BJ (cell line): ENCODE data around the gene CASQ2. TPM values are rescaled to one million over a fixed set of nuclear protein-coding genes. Genes with fewer than 3 reads are reported as not detected.
A peak's percentile ranks its signal among the peaks of the same experiment; 100 is the strongest.
"Not testable (repeated sequence)": the region's sequence is repeated elsewhere in the genome, so short reads cannot be mapped to it uniquely, and the experiment has no call there.

ENCODE experiments used
- CTCF ChIA-PET: fragments of 350-600 bp; formaldehyde crosslinking; extraction: SDS; loops from one replicate; lab custom pipeline; 2021; ENCODE audit warnings: antibody characterized with exemption, inconsistent platforms; lab: Yijun Ruan, JAX
- POLR2A ChIA-PET: fragments of 300-600 bp; sonication (Branson Sonifier 250); formaldehyde crosslinking; extraction: SDS; loops from one replicate; lab custom pipeline; 2021; ENCODE audit warnings: antibody characterized with exemption; lab: Charles Lee
- DNase-seq: peaks from one replicate; pipeline ENCODE4 v3.0.0-alpha.2; 2011; ENCODE audit warnings: low read depth
- H3K27me3 ChIP-seq: 2 replicates; pipeline ENCODE4 v1.6.0; 2011; ENCODE audit warnings: low read length; ENCODE audit not compliant: control insufficient read depth, insufficient read depth
- H3K36me3 ChIP-seq: 2 replicates; pipeline ENCODE4 v1.5.1; 2011; ENCODE audit warnings: low read length; ENCODE audit not compliant: control insufficient read depth, insufficient read depth
- H3K4me3 ChIP-seq: 2 replicates; pipeline ENCODE4 v1.5.1; 2011; ENCODE audit warnings: low read depth, mild to moderate bottlenecking, control low read depth, low read length
- polyA plus RNA-seq: library from polyadenylated mRNA; depleted of rRNA; stranded (reverse); fragments of >200 nt; gene quantifications from 2 replicates; pipeline ENCODE4 v1.2.3, GENCODE V29; 2011
- TF ChIP-seq, protein P1 (sequence below): IDR thresholded peaks from 2 replicates; pipeline ENCODE4 v1.5.1; 2011; ENCODE audit warnings: low read depth, mild to moderate bottlenecking, control low read depth, inconsistent platforms, low read length, moderate library complexity; ENCODE audit not compliant: insufficient read depth

Gene CASQ2
- polyA plus RNA-seq, 1 experiment = not detected

DNA sequence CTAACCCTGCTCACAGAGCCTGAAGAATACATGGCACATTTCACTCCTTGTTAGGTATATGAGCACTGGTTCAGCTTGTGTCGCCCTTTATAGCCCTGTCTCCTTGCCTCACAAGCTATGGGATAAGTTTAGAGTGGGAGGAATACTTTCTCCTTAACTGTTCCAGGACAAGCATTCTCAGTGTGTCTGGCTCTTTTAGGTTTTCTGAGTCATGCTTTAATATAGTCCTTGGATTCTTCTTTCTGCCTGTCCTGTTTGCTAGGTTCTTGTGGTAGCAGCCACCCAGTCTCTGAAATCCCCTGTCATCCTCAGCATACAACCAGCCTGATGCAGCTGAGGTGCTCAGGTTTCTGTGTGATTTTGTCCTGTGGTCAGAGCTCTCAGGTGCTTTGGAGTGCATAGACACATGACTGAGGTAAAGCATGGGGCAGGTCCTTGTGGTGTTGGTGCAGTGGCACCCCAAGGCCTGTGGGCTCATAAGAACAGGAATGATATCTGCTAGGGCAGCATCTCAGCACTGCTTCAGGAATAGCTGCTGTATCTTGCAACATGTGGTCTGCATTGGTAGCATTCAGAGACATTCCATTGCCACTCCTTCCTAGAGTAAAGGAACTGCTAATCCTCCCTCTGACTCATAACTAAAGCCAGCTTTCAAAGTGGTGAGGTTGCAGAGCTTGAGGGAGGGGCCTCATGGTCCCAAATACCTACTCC is 14.2 kb upstream of the CASQ2 start:
- H3K27me3 ChIP-seq = no peaks in the 10 kb centered on the region
- POLR2A ChIA-PET = no interaction called here
- peak; percentile 53 for DNase-seq
- H3K4me3 ChIP-seq = no peak overlapping the region
- TF ChIP-seq, protein P1, sequence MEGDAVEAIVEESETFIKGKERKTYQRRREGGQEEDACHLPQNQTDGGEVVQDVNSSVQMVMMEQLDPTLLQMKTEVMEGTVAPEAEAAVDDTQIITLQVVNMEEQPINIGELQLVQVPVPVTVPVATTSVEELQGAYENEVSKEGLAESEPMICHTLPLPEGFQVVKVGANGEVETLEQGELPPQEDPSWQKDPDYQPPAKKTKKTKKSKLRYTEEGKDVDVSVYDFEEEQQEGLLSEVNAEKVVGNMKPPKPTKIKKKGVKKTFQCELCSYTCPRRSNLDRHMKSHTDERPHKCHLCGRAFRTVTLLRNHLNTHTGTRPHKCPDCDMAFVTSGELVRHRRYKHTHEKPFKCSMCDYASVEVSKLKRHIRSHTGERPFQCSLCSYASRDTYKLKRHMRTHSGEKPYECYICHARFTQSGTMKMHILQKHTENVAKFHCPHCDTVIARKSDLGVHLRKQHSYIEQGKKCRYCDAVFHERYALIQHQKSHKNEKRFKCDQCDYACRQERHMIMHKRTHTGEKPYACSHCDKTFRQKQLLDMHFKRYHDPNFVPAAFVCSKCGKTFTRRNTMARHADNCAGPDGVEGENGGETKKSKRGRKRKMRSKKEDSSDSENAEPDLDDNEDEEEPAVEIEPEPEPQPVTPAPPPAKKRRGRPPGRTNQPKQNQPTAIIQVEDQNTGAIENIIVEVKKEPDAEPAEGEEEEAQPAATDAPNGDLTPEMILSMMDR = no peak
- no peaks in the 10 kb centered on the region for H3K36me3 ChIP-seq
- CTCF ChIA-PET = interaction anchor here (0.7 to 3.3 kb wide), 13 partner anchors 9 to 199 kb away, joined by 3 to 15 read pairs (median 4); partner anchors contain the start of gene VANGL1

DNA sequence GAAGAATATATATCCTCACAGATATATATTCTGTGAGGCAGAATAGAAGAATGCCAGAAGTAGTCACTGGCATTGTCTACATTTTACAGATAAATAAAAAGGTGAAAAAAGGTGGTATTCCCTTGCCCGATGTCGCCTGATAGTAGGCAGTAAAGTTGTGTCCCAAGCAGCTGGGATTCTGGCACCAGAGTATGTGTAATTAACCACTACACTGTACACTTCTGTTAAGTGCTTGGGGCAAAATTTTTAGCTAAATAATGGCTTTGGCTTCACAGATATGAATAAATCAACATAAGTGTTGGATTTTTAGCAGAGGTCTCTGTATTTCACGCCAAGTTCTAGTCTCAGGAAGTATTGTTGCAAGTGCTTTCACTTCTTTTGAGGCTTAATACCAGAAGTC is 13.3 kb upstream of the CASQ2 start:
- TF ChIP-seq, protein P1 = no peak
- no peak for DNase-seq
- Histone ChIP-seq H3K4me3 (no peak overlapping the region), H3K27me3 (peaks cover 3% of the 10 kb centered on the region), H3K36me3 (no peaks in the 10 kb centered on the region)
- ChIA-PET CTCF (interaction anchor here (1.2 to 3.3 kb wide), 9 partner anchors 10 to 199 kb away, joined by 3 to 15 read pairs (median 7); no protein-coding TSS in a partner anchor), POLR2A (no interaction called here)

DNA sequence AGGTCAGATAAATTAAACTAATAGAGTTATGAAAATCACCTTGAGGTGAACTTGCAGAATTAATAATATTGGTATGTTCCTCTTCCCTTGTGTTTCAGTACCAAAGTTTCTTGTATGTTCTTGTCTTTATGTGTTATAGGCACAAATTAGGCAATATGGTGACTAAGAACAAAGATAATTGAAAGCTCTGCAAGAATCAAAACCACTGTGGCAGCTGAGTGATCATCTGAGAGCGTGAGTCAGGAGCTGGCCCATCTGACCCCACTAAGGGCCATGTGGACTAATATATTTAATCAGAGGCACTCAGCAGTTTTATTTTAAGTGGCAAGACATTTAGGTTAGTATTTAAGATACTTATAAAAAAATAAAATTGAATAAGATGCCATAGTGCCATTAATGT is 12.8 kb upstream of the CASQ2 start:
- POLR2A ChIA-PET = no interaction called here
- CTCF ChIA-PET = interaction anchor here (1.2 to 3.3 kb wide), 6 partner anchors 10 to 200 kb away, joined by 5 to 15 read pairs (median 8); no protein-coding TSS in a partner anchor
- peaks cover 3% of the 10 kb centered on the region for H3K27me3 ChIP-seq
- no peak overlapping the region for H3K4me3 ChIP-seq
- peak; percentile 14 for DNase-seq
- TF ChIP-seq, protein P1 = no peak
- H3K36me3 ChIP-seq = no peaks in the 10 kb centered on the region

DNA sequence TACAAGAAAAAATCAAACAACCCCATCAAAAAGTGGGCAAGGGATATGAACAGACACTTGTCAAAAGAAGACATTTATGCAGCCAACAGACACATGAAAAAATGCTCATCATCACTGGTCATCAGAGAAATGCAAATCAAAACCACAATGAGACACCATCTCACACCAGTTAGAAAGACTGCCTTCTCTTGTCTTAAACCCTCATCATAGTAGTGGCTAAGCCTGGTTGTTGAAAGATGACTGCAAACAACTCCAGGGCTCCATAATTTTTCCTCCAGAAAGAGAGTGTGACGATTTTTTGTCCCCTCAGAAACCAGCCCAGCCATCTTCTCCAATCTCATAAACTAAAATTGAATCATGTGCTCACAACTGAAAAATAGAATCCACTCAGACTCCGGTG is 12.1 kb upstream of the CASQ2 start:
- H3K27me3 ChIP-seq, H3K36me3 ChIP-seq, POLR2A ChIA-PET, DNase-seq, H3K4me3 ChIP-seq: not testable (repeated sequence)
- CTCF ChIA-PET = interaction anchor here (2.1 to 3.3 kb wide), 3 partner anchors 9 to 201 kb away, joined by 5 to 15 read pairs (median 7); no protein-coding TSS in a partner anchor

DNA sequence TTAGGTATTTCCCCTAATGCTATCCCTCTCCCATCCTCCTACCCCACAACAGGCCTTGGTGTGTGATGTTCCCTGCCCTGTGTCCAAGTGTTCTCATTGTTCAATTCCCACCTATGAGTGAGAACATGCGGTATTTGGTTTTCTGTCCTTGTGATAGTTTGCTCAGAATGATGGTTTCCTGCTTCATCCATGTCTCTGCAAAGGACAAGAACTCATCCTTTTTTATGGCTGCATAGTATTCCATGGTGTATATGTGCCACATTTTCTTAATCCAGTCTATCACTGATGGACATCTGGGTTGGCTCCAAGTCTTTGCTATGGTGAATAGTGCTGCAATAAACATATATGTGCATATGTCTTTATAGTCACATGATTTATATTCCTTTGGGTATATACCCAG is 10.6 kb upstream of the CASQ2 start:
- DNase-seq, H3K27me3 ChIP-seq, H3K4me3 ChIP-seq, CTCF ChIA-PET, H3K36me3 ChIP-seq, POLR2A ChIA-PET: not testable (repeated sequence)

DNA sequence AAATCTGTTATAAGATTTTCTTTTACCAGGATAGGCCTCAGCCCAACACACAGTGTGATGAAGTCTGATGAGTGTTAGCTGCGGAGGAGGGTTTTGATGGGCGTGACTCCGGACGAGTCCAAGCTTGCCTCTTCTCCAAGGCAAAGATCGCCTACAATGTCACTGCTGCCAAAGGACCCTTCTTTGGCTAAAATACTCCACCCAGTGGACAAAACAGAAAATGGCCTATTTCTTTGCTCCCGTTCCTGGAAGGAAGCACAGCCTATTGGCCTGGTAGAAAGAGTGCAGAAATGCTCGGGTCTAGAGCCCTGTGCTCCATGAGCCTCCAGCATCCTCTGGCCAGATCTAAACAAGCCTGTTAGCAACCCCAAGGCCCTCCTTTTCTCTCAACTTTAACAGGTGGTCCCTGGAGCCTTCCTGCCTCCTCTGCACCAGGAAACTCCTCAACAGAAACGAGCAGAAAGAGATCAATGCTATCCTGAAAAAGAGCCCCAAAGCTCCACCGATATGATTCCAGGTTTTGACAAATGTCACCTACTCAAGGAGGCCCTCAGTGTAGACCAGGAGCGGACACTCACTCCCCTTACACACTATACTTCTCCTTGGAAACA is 3.4 kb upstream of the CASQ2 start:
- CTCF ChIA-PET = interaction anchor here (0.6 to 14.4 kb wide), 19 partner anchors 8 to 209 kb away, joined by 3 to 137 read pairs (median 4); no protein-coding TSS in a partner anchor
- TF ChIP-seq, protein P1 = peak; percentile 75
- Histone ChIP-seq H3K27me3 (peaks cover 4% of the 10 kb centered on the region), H3K36me3 (no peaks in the 10 kb centered on the region), H3K4me3 (no peak overlapping the region)
- peak; percentile 37 for DNase-seq
- POLR2A ChIA-PET = interaction anchor here (0.5 kb wide), 1 partner anchor 117 kb away, joined by 4 read pairs; no protein-coding TSS in a partner anchor
